Stimulated activated CD4-positive, alpha-beta T cell treated with anti-CD3 and anti-CD28 coated beads, TNF-alpha, amount 100 ng/mL, for 48 hours (primary cell): ENCODE measurements around the gene ARVCF.

Experiments
- DNase-seq, 3 donors: peaks; one replicate each; pipeline ENCODE4 v3.0.0-alpha.2; 2020; ENCODE audit warnings: low read depth in 3 of 3

The ARVCF gene

DNA sequence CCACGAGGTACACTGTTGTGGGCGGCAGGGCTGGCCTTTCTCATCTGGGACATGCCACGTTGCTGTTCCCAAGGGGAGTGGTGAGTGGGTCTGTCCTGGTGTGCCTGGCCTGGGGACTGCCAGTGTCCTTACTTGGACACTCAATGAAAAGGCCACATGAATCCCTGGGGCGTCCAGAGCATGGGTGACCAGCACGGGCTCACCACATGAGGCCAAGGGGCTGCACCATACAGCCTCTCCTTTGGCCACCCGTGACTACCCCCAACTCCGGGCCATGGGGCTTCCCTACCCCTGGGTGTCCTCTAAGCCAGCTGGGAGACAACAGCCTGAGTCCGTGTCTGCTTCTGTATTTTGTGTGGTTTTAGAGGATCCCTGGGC lies 54.8 kb downstream of the ARVCF start:
- DNase-seq: no peak

GRCh38 chr22:19961201-19961580 lies 55.4 kb downstream of the ARVCF start:
- DNase-seq: no peak

DNA sequence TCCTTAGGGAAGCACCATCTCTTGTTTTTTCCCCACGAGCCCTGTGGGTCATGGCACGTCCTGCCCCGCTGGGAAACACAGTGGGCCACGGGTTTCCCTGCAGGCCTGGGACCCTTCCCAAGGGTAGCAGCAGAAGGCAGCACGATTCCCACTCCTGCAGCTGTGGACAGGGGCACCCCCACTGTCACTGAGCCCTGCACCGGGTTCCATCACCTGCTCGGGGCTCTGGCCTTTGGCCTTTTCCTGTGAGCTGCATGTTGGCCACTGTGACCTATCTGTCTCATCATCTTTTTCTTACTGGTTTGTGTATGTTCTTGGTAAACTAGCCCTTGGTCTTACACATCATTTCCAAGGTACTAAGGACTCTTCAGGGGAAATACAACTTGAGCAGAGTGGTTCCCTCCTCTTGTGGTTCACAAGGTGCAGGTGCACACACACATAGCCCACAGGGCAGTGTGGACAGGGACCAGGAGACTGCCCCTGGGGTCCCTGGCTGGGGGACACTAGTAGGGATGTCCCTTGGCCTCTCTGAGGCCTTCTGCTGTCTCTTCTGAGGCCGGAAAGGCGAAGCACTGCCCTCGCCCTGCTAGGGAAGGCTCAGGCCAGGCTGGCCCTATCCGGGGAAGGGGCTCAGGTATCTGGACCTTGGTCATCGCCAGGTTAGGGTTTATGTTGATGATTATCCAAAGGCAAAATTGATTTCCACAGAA lies 56.0 kb downstream of the ARVCF start:
- no peak for DNase-seq

DNA sequence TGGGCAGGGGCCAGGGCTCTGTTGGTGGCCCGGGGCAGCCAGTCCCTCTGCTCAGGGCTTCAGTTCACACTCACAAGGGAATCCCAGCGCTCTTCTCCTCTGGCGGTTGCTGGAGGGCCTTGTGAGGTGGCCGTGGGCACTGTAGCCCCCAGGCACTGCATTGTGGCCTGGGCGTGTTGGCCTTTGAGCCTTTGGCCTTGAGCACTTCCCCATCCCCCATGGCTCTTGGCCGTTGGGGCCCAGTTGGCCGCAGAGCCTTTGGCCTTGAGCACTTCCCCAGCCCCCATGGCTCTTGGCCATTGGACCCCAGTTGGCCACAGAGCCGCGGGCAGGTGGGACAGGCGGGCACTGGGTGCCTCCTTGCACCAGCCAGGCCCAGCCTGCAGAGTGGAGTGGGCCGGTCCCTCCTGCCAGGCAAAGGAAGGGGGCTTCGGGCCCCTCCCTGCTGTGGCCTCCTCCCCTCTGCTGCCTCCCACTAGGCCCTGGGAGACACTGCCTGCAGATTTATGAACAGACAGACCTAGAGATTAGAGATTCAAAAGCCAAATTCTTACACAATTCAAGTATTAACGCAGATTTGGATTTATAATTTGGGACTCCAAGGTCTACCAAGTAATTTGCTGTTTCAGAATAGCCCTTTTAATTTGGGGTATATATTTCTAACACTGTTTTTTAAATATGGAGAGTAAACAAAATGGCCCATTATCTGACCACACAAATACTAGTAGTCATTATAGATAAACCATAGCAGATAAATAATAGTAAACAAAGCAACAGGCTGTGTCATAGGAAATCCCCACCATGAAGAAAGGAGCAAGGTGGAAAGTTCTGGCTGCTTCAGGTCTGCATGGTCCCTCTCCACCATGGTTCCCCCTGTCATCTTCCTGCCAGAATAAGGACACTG lies 56.8 kb downstream of the ARVCF start:
- DNase-seq: no peak

DNA sequence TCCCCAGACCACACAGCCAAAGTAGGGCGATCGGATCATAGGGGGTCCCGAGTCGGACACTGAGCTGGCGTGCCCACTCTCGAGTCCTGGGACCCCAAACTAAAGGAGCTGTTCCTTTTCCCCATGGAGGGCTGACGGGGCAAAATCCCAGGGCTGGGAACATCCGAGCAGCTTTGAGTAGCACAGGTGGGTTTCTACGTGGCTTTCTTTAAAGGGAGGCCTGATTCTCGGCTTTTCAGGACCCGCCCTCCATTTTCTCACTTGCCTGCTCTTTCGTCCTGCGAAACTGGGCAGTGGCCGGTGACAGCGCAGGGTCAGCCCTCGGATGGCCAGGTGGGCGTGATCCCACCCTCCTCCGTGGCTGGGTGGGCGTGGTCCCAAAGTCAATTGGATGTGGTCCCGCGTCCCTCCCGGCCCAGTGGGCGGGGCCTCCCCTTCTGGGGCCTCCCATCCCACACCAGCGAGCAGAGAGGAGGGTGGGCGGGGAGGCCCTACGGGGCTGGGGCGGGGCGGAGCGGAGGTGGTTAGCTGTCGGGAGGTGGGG lies 57.5 kb downstream of the ARVCF start:
- no peak for DNase-seq

DNA sequence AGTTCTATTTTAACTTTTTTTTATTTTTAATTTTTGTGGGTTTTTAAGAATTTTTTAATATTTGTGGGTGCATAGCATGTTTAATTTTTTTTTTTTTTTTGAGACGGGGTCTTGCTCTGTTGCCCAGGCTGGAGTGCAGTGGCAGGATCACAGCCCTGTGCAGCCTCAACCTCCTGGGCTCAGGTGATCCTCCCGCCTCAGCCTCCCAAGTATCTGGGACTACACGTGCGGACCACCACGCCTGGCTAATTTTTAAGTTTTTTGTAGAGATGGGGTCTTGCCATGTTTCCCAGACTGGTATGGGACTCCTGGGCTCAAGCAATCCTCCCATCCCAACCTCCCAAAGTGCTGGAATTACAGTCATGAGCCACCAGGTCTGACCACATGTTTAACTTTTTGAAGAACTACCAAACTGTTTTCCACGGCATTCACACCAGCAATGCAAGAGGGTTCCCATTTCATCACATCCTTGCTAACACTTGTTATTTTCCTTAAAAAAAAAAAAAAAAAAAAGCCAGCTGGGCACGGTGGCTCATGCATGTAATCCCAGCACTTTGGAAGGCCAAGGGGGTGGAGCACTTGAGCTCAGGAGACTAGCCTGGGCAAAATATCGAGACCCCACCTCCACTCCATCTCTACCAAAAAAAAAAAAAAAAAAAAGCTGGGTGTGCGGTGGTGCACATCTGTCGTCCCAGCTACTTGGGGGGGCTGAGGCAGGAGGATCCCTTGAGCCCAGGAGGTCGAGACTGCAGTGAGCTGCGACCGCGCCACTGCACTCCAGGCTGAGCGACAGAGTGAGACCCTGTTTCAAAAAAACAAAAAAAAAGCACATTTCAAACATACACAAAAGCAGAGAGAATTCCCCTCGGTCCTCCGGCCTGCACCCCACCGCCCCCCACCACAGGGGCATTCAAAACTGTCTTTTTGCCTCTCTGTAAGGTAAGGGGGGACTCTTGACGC lies 58.3 kb downstream of the ARVCF start:
- DNase-seq: no peak

GRCh38 chr22:19957445-19957844 lies 59.2 kb downstream of the ARVCF start:
- no peak for DNase-seq

- no peak for DNase-seq
Measured at GRCh38 chr22:19955241-19956128, 61.1 kb downstream of the ARVCF start.

DNA sequence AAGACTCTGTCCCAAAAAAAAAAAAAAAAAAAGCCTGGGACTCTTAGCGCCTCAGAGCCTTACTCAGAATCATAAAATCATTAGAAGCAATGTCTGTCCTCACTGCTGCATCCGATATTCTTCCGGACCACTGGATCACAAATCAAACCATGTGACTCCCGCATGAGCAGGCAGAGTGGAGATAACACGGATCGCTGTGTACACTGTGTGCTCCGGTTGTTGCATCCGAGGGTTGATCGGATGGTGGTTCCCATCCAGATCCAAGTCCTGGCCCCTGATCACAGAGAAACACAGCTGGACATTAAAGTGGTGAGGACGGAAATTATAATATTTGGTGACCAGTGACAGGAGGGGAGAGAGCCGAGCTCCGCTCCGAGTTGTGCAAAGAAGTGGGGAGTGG lies 65.3 kb downstream of the ARVCF start:
- no peak for DNase-seq

- no peak for DNase-seq
Measured at GRCh38 chr22:19948057-19948760, 68.4 kb downstream of the ARVCF start.

DNA sequence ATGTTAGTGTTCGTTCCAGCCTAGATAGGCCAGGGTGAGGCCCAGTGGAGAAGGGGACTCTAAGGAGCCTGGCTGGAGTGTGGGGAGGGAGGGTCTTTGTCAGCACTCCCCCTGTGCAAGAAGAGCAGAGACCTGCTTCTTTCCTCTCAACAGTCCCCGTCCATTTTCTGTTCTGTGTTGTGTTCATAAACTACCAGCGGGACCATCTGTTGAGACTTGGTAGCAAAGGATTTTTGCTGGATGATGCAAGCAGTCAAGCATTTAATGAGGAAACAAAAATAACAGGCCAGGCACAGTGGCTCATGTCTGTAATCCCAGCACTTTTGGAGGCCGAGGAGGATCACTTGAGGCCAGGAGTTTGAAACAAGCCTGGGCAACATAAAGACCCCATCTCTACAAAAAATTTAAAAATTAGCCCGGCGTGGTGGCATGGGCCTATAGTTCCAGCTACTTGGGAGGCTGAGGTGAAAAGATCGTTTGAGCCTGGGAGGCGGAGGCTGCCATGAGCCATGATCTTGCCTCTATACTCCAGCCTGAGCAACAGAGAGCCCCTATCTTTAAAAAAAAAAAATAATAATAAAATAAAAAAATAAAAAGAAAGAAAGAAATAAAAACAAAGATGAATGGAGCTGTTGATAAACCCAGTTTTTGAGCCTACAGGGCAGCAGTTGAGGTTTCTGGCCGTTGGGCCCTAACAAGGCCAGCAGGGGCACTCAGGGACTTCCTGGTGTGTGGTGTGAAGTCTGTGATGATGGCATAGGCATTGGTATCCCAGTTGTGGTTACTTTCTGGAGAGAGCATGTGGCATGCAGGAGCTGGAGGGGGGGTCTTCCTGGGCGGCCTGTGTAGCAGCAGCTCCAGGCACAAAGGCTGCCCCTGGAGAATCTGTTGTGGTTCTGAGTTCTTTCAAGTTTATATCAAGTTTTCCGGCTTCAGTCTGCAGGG lies 73.3 kb downstream of the ARVCF start:
- no peak for DNase-seq

GRCh38 chr22:19942157-19943081 lies 74.2 kb downstream of the ARVCF start:
- no peak for DNase-seq

GRCh38 chr22:19941365-19942082 lies 75.1 kb downstream of the ARVCF start, which contains the start of the genes COMT and TXNRD2:
COMT (plus strand) TSS chr22:19941772; CDS start chr22:19962527, 20,755 bp downstream.
TXNRD2 (minus strand) TSS chr22:19941818; CDS start chr22:19941803, 15 bp downstream.
- peak; percentile 43 to 66 (median 47) for DNase-seq

GRCh38 chr22:19940536-19941364 lies 75.9 kb downstream of the ARVCF start:
- no peak for DNase-seq

- DNase-seq: no peak
Measured at GRCh38 chr22:19937616-19938473, 78.8 kb downstream of the ARVCF start.
